HL-60 (cell line): ENCODE results near the gene GNG7.
"Not testable (repeated sequence)": the region's sequence is repeated elsewhere in the genome, so short reads cannot be mapped to it uniquely, and the experiment has no call there.

Experiments used
- POLR2AphosphoS5 ChIP-seq: IDR thresholded peaks from 2 replicates; pipeline ENCODE4 v1.6.1; 2012; ENCODE audit warnings: low read depth
- SPI1 ChIP-seq: IDR thresholded peaks from 2 replicates; pipeline ENCODE4 v1.6.1; 2012; ENCODE audit warnings: low read depth, mild to moderate bottlenecking, borderline replicate concordance
- TF ChIP-seq, protein P1 (sequence below): IDR thresholded peaks from one replicate; pipeline ENCODE4 v1.5.1; 2011; ENCODE audit warnings: low read length, control low read depth, inconsistent platforms; ENCODE audit not compliant: insufficient read depth
- TF ChIP-seq, protein P2 (sequence below): IDR thresholded peaks from 2 replicates; pipeline ENCODE4 v1.6.1; 2012; ENCODE audit warnings: low read depth; ENCODE audit not compliant: insufficient replicate concordance

DNA sequence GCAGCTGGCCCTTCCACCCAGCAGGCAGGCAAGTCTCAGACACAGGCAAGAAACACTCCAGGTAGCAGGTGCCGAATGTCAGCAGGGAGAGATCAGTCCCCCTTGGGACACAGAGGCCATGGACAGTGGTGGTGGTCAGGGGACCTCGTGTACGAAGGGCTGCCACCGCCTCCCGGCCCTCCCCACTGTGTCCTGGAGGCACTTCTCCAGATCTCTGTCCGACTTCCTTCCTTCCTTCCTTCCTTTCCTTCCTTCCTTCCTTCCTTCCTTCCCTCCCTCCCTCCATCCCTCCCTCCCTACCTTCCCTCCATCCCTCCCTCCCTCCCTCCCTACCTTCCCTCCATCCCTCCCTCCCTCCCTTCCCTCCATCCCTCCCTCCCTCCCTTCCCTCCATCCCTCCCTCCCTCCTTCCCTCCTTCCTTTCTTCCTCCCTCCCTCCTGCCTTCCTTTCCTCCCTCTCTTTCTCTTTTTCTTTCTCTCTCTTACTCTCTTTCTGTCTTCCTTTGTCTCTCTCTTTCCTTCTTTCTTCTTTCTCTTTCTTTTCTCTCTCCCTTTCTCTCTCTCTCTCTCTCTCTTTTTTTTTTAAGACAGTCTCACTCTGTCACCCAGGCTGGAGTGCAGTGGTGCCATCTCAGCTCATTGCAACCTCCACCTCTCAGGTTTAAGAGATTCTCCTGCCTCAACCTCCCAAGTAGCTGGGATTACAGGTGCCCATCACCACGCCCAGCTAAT is 51.3 kb downstream of the GNG7 start:
- not testable (repeated sequence) for TF ChIP-seq SPI1, POLR2AphosphoS5
- TF ChIP-seq, protein P1, sequence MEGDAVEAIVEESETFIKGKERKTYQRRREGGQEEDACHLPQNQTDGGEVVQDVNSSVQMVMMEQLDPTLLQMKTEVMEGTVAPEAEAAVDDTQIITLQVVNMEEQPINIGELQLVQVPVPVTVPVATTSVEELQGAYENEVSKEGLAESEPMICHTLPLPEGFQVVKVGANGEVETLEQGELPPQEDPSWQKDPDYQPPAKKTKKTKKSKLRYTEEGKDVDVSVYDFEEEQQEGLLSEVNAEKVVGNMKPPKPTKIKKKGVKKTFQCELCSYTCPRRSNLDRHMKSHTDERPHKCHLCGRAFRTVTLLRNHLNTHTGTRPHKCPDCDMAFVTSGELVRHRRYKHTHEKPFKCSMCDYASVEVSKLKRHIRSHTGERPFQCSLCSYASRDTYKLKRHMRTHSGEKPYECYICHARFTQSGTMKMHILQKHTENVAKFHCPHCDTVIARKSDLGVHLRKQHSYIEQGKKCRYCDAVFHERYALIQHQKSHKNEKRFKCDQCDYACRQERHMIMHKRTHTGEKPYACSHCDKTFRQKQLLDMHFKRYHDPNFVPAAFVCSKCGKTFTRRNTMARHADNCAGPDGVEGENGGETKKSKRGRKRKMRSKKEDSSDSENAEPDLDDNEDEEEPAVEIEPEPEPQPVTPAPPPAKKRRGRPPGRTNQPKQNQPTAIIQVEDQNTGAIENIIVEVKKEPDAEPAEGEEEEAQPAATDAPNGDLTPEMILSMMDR, result not testable (repeated sequence)
- TF ChIP-seq, protein P2, sequence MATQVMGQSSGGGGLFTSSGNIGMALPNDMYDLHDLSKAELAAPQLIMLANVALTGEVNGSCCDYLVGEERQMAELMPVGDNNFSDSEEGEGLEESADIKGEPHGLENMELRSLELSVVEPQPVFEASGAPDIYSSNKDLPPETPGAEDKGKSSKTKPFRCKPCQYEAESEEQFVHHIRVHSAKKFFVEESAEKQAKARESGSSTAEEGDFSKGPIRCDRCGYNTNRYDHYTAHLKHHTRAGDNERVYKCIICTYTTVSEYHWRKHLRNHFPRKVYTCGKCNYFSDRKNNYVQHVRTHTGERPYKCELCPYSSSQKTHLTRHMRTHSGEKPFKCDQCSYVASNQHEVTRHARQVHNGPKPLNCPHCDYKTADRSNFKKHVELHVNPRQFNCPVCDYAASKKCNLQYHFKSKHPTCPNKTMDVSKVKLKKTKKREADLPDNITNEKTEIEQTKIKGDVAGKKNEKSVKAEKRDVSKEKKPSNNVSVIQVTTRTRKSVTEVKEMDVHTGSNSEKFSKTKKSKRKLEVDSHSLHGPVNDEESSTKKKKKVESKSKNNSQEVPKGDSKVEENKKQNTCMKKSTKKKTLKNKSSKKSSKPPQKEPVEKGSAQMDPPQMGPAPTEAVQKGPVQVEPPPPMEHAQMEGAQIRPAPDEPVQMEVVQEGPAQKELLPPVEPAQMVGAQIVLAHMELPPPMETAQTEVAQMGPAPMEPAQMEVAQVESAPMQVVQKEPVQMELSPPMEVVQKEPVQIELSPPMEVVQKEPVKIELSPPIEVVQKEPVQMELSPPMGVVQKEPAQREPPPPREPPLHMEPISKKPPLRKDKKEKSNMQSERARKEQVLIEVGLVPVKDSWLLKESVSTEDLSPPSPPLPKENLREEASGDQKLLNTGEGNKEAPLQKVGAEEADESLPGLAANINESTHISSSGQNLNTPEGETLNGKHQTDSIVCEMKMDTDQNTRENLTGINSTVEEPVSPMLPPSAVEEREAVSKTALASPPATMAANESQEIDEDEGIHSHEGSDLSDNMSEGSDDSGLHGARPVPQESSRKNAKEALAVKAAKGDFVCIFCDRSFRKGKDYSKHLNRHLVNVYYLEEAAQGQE, result not testable (repeated sequence)
